OCI-LY3 (cell line): ENCODE results near the gene LINGO4.

Experiments used
- H2AFZ ChIP-seq: fragments of 200-600, 300-600 bp; shearing (Covaris generic); 2 replicates; pipeline ENCODE4 v1.6.0; 2014; ENCODE audit warnings: antibody characterized with exemption, low read depth, low read length
- H3K27ac ChIP-seq: fragments of 200-600, 300-600 bp; sonication (generic); 2 replicates; pipeline ENCODE4 v1.5.1; 2014; ENCODE audit warnings: mild to moderate bottlenecking, low read length, moderate library complexity, mixed read lengths
- H3K27me3 ChIP-seq: fragments of 200-600, 300-600 bp; sonication (generic); 2 replicates; pipeline ENCODE4 v1.6.1; 2014; ENCODE audit warnings: low read depth, low read length, mixed read lengths
- H3K36me3 ChIP-seq: fragments of 200-600, 300-600 bp; sonication (generic); replicated peaks from 2 replicates; pipeline ENCODE3; 2014; ENCODE audit warnings: low read depth, low read length, mixed read lengths
- H3K4me1 ChIP-seq: fragments of 300-600, 200-600 bp; sonication (generic); 2 replicates; pipeline ENCODE4 v1.6.1; 2014; ENCODE audit warnings: low read length, mixed read lengths
- H3K4me2 ChIP-seq: fragments of 200-600, 300-600 bp; sonication (generic); 2 replicates; pipeline ENCODE4 v1.6.1; 2014; ENCODE audit warnings: low read length, mixed read lengths
- H3K4me3 ChIP-seq: fragments of 300-600, 200-600 bp; sonication (generic); 2 replicates; pipeline ENCODE4 v1.5.1; 2014; ENCODE audit warnings: antibody characterized with exemption, mild to moderate bottlenecking, low read length, moderate library complexity
- H3K79me2 ChIP-seq: fragments of 300-600, 200-600 bp; shearing (Covaris generic); 2 replicates; pipeline ENCODE4 v1.6.1; 2014; ENCODE audit warnings: mild to moderate bottlenecking, low read length, mixed read lengths
- H3K9ac ChIP-seq: fragments of 300-600, 200-600 bp; shearing (Covaris generic); 2 replicates; pipeline ENCODE4 v1.6.0; 2014; ENCODE audit warnings: mild to moderate bottlenecking, low read length, moderate library complexity
- H3K9me3 ChIP-seq: fragments of 200-600, 300-600 bp; shearing (Covaris generic); 2 replicates; pipeline ENCODE4 v1.6.1; 2014; ENCODE audit warnings: low read length, mixed read lengths; ENCODE audit not compliant: insufficient read depth
- H4K20me1 ChIP-seq: fragments of 200-600, 300-600 bp; sonication (generic); 2 replicates; pipeline ENCODE4 v1.6.1; 2016; ENCODE audit warnings: low read length, mixed read lengths; ENCODE audit not compliant: insufficient read depth
- CTCF ChIP-seq: fragments of 200-600, 300-600 bp; sonication (generic); IDR thresholded peaks from 2 replicates; pipeline ENCODE4 v1.5.1; 2014; ENCODE audit warnings: antibody characterized with exemption, low read length, low read depth
- EZH2phosphoT487 ChIP-seq: fragments of 200-600 bp; shearing (Covaris generic); IDR thresholded peaks from 2 replicates; pipeline ENCODE4 v1.6.1; 2018; ENCODE audit warnings: antibody characterized with exemption, mixed run types, low read depth

LINGO4 gene

GRCh38 chr1:151846686-151847237 lies 41.5 kb upstream of the LINGO4 start:
- Histone ChIP-seq H3K36me3 (no peaks in the 10 kb centered on the region), H3K79me2 (no peaks in the 10 kb centered on the region), H3K27ac (no peak overlapping the region), H3K9ac (no peak overlapping the region), H3K4me1 (peaks cover 22% of the 10 kb centered on the region), H2AFZ (peak overlapping the region; percentile 70), H3K9me3 (no peaks in the 10 kb centered on the region), H3K4me2 (peak overlapping the region; percentile 20), H3K4me3 (no peak overlapping the region), H3K27me3 (peaks cover 3% of the 10 kb centered on the region; the same call in 1 of the 2 replicates), H4K20me1 (no peaks in the 10 kb centered on the region)
- no peak for TF ChIP-seq CTCF
- TF ChIP-seq EZH2phosphoT487 = no peak

DNA sequence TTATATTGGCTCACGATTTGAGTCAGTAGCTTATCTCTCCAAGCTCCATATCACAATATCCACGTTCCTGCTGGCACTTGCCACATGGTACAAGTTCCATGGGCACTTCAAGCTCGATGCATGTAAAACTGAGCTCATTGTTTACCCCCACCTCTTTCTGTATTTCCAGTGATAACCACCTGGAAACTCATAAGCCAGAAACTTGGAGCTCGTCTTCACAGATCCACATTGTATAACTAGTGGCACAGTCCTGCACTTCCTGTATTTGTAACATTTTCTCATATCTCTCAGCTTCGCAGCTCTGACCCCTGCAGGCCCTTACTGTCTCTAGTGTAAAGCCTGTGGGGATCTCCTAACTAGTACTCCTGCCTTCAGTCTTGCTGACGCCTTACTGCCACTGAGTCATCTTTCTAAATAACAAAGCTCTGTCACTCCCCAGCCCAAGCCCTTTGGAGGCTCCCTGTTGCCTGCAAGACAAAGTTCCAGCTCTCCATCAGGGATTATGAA lies 40.9 kb upstream of the LINGO4 start:
- Histone ChIP-seq H3K79me2 (no peaks in the 10 kb centered on the region), H3K4me1 (peaks cover 22% of the 10 kb centered on the region), H3K9me3 (no peaks in the 10 kb centered on the region), H3K27ac (no peak overlapping the region), H4K20me1 (no peaks in the 10 kb centered on the region), H3K9ac (no peak overlapping the region), H3K27me3 (no peaks in the 10 kb centered on the region), H2AFZ (peak overlapping the region; percentile 70; the same call in 1 of the 2 replicates), H3K4me2 (peak overlapping the region; percentile 20; the same call in 1 of the 2 replicates), H3K4me3 (no peak overlapping the region), H3K36me3 (no peaks in the 10 kb centered on the region)
- TF ChIP-seq CTCF (no peak), EZH2phosphoT487 (no peak)

DNA sequence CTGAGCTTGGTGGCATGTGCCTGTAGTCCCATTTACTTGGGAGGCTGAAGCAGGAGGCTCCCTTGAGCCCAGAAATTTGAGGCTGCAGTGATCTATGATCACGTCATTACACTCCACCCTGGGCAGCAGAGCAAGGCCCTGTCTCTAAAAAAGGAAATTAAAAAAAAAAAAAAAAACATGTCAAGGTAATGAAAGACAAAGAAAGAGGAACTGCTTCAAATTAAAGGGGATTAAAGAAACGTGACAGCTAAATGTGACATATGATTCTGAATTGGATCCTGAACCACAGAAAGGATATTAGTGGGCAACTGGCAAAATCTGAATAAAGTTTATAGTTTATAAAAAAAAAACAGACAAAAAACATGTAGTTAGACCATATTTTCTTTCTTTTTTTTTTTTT lies 38.2 kb upstream of the LINGO4 start:
- Histone ChIP-seq H3K4me1 (peaks cover 18% of the 10 kb centered on the region), H3K27me3 (no peaks in the 10 kb centered on the region), H4K20me1 (no peaks in the 10 kb centered on the region), H2AFZ (no peak overlapping the region), H3K27ac (no peak overlapping the region), H3K4me2 (no peak overlapping the region), H3K4me3 (no peak overlapping the region), H3K36me3 (no peaks in the 10 kb centered on the region), H3K9ac (no peak overlapping the region), H3K79me2 (no peaks in the 10 kb centered on the region), H3K9me3 (no peaks in the 10 kb centered on the region)
- TF ChIP-seq EZH2phosphoT487 (no peak), CTCF (no peak)

GRCh38 chr1:151841141-151841540 lies 35.9 kb upstream of the LINGO4 start:
- no peaks in the 10 kb centered on the region for H3K9me3 ChIP-seq
- no peak overlapping the region for H3K4me2 ChIP-seq
- H3K36me3 ChIP-seq = no peaks in the 10 kb centered on the region
- H3K9ac ChIP-seq = no peak overlapping the region
- no peaks in the 10 kb centered on the region for H3K27me3 ChIP-seq
- H3K4me1 ChIP-seq = peaks cover 13% of the 10 kb centered on the region
- H3K4me3 ChIP-seq = no peak overlapping the region
- H3K79me2 ChIP-seq = no peaks in the 10 kb centered on the region
- H2AFZ ChIP-seq = no peak overlapping the region
- TF ChIP-seq EZH2phosphoT487 (no peak), CTCF (no peak)
- H3K27ac ChIP-seq = no peak overlapping the region
- no peaks in the 10 kb centered on the region for H4K20me1 ChIP-seq
